Caki2 (cell line): ENCODE measurements around the gene KLHDC4. TPM values are rescaled to one million over a fixed set of nuclear protein-coding genes. Genes with fewer than 3 reads are reported as not detected.

Experiments
- DNase-seq: peaks from one replicate; pipeline ENCODE4 v3.0.0-alpha.2; 2015; ENCODE audit warnings: low read depth
- in situ Hi-C: cut with HindIII; loops from 2 replicates; pipeline ENCODE4 v1.10.0; 2016; ENCODE audit warnings: low sequenced_read_pairs, low pct_unique_long_range_greater_than_20kb, mixed read lengths
- total RNA-seq: library from RNA; depleted of rRNA; stranded (reverse); fragments of >200 nt; shearing (Covaris generic); gene quantifications from 2 replicates; pipeline ENCODE4 v1.2.3, GENCODE V29; 2014; ENCODE audit warnings: low replicate concordance

The KLHDC4 gene
- total RNA-seq, 1 experiment from 2014 or later = 28.1 TPM

- DNase-seq = no peak
- in situ Hi-C loops = no loop called here
Measured at GRCh38 chr16:87695534-87695933, 70.3 kb downstream of the KLHDC4 start.

- DNase-seq = no peak
- in situ Hi-C loops = no loop called here
Measured at GRCh38 chr16:87694441-87695125, 71.2 kb downstream of the KLHDC4 start.

GRCh38 chr16:87693827-87694226, 72.0 kb downstream of the KLHDC4 start:
- in situ Hi-C loops = no loop called here
- no peak for DNase-seq

GRCh38 chr16:87692756-87693155, 73.0 kb downstream of the KLHDC4 start:
- DNase-seq = no peak
- in situ Hi-C loops = no loop called here

GRCh38 chr16:87692176-87692575, 73.6 kb downstream of the KLHDC4 start:
- no peak for DNase-seq
- in situ Hi-C loops = no loop called here

GRCh38 chr16:87691686-87692079, 74.1 kb downstream of the KLHDC4 start:
- DNase-seq = no peak
- in situ Hi-C loops = no loop called here

- in situ Hi-C loops = no loop called here
- DNase-seq = no peak
Measured at GRCh38 chr16:87690911-87691685, 74.7 kb downstream of the KLHDC4 start.

- in situ Hi-C loops = no loop called here
- no peak for DNase-seq
Measured at GRCh38 chr16:87689956-87690465, 75.8 kb downstream of the KLHDC4 start.

- in situ Hi-C loops = no loop called here
- DNase-seq = no peak
Measured at GRCh38 chr16:87688876-87689815, 76.6 kb downstream of the KLHDC4 start.

- in situ Hi-C loops = no loop called here
- DNase-seq = no peak
Measured at GRCh38 chr16:87687998-87688529, 77.7 kb downstream of the KLHDC4 start.

- no peak for DNase-seq
- in situ Hi-C loops = no loop called here
Measured at GRCh38 chr16:87687126-87687910, 78.5 kb downstream of the KLHDC4 start.

- in situ Hi-C loops = no loop called here
- no peak for DNase-seq
Measured at GRCh38 chr16:87686697-87687096, 79.1 kb downstream of the KLHDC4 start.

GRCh38 chr16:87685766-87686165, 80.0 kb downstream of the KLHDC4 start:
- in situ Hi-C loops = no loop called here
- DNase-seq = no peak

GRCh38 chr16:87685405-87685755, 80.4 kb downstream of the KLHDC4 start:
- in situ Hi-C loops = no loop called here
- no peak for DNase-seq

GRCh38 chr16:87684711-87685404, 80.9 kb downstream of the KLHDC4 start:
- DNase-seq = no peak
- in situ Hi-C loops = no loop called here

GRCh38 chr16:87684106-87684677, 81.6 kb downstream of the KLHDC4 start:
- in situ Hi-C loops = no loop called here

GRCh38 chr16:87682852-87683399, 82.9 kb downstream of the KLHDC4 start:
- in situ Hi-C loops = no loop called here
- DNase-seq = no peak

More at GRCh38 chr16:87684106-87684677, 81.6 kb downstream of the KLHDC4 start:
- DNase-seq = no peak
